ENCODE data around the gene CPNE7.

Gene CPNE7

DNA sequence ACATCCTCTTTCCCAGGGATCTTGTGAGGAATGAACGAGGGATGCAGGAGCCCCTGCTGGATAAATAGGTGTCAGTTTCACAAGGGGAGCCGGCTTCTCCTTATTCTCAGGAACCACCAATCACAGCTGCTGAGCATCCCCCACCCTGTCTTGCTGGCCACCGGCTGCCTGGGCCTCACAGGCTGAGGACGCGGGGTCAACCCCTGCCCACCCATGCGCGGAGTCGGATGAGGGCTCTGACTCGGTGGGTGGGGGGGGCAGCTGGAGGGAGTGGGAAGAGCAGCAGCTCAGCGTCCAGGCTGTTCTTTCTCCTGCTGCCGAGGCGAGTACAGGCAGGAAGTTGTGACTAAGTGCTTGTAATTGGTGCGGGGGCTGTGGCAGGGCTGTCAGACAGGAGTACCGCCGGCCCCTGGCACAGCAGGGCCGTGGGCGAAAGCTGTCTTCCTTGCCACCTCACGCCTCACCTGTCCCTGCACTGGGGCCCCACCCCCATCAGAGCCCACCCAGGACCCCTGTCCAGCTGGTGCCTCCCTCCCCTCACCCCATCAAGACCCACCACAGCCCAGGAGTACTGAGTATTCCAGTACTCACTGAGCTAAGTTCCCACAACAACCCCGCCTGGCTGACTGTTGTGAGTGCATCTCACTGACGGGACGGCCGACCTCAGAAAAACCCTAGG, 26.9 kb downstream of the CPNE7 start (continued):
- TF ChIP-seq ZFP37 (tag by site-specific recombination; IDR thresholded peaks at IDR 0.05): no peak
- TF ChIP-seq, protein P1, sequence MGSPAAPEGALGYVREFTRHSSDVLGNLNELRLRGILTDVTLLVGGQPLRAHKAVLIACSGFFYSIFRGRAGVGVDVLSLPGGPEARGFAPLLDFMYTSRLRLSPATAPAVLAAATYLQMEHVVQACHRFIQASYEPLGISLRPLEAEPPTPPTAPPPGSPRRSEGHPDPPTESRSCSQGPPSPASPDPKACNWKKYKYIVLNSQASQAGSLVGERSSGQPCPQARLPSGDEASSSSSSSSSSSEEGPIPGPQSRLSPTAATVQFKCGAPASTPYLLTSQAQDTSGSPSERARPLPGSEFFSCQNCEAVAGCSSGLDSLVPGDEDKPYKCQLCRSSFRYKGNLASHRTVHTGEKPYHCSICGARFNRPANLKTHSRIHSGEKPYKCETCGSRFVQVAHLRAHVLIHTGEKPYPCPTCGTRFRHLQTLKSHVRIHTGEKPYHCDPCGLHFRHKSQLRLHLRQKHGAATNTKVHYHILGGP (tag by site-specific recombination; IDR thresholded peaks at IDR 0.05): no peak
- no peak for TF ChIP-seq ZNF423 (tag by site-specific recombination; IDR thresholded peaks at IDR 0.05)
- TF ChIP-seq, protein P2, sequence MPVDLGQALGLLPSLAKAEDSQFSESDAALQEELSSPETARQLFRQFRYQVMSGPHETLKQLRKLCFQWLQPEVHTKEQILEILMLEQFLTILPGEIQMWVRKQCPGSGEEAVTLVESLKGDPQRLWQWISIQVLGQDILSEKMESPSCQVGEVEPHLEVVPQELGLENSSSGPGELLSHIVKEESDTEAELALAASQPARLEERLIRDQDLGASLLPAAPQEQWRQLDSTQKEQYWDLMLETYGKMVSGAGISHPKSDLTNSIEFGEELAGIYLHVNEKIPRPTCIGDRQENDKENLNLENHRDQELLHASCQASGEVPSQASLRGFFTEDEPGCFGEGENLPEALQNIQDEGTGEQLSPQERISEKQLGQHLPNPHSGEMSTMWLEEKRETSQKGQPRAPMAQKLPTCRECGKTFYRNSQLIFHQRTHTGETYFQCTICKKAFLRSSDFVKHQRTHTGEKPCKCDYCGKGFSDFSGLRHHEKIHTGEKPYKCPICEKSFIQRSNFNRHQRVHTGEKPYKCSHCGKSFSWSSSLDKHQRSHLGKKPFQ (tag by site-specific recombination; IDR thresholded peaks at IDR 0.05): no peak
- no peak for TF ChIP-seq ZNF274 (IDR thresholded peaks at IDR 0.05; ENCODE audit: low read length)
- no peak for TF ChIP-seq ZNF274 (tag by site-specific recombination; IDR thresholded peaks at IDR 0.05; ENCODE audit: borderline replicate concordance)
- TF ChIP-seq, protein P3, sequence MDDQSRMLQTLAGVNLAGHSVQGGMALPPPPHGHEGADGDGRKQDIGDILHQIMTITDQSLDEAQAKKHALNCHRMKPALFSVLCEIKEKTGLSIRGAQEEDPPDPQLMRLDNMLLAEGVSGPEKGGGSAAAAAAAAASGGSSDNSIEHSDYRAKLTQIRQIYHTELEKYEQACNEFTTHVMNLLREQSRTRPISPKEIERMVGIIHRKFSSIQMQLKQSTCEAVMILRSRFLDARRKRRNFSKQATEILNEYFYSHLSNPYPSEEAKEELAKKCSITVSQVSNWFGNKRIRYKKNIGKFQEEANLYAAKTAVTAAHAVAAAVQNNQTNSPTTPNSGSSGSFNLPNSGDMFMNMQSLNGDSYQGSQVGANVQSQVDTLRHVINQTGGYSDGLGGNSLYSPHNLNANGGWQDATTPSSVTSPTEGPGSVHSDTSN (CRISPR knock-in tag; IDR thresholded peaks at IDR 0.05): no peak
- TF ChIP-seq KLF8 (tag by site-specific recombination; IDR thresholded peaks at IDR 0.05): no peak
- TF ChIP-seq ZNF335 (tag by site-specific recombination; conservative IDR thresholded peaks at IDR 0.05): peak; percentile 14; the same call in 1 of the 2 replicates
- TF ChIP-seq OSR2 (tag by site-specific recombination; IDR thresholded peaks at IDR 0.05): 0 out of 2 replicates have a peak, but pooled peaks have one; percentile 27
- TF ChIP-seq ZNF843 (tag by site-specific recombination; IDR thresholded peaks at IDR 0.05): 0 out of 2 replicates have a peak, but pooled peaks have one; percentile 15
- TF ChIP-seq SCRT1 (tag by site-specific recombination; IDR thresholded peaks at IDR 0.05; ENCODE audit: borderline replicate concordance): no peak
- TF ChIP-seq, protein P4, sequence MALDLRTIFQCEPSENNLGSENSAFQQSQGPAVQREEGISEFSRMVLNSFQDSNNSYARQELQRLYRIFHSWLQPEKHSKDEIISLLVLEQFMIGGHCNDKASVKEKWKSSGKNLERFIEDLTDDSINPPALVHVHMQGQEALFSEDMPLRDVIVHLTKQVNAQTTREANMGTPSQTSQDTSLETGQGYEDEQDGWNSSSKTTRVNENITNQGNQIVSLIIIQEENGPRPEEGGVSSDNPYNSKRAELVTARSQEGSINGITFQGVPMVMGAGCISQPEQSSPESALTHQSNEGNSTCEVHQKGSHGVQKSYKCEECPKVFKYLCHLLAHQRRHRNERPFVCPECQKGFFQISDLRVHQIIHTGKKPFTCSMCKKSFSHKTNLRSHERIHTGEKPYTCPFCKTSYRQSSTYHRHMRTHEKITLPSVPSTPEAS (tag by site-specific recombination; IDR thresholded peaks at IDR 0.05): no peak

- Histone ChIP-seq H3K9me3 (ENCODE audit: control insufficient read depth, insufficient read depth, low read depth, low read length) (no peaks in the 10 kb centered on the region), H3K4me1 (ENCODE audit: control insufficient read depth, insufficient read depth, low read length) (no peaks in the 10 kb centered on the region), H3K4me3 (ENCODE audit: low read depth, low read length) (no peak overlapping the region), H3K36me3 (ENCODE audit: control insufficient read depth in 2 of 2, insufficient read depth in 1 of 2, low read length in 2 of 2) (no peaks in the 10 kb centered on the region), H3K27ac (ENCODE audit: extremely low read depth, low read depth, low read length) (no peak overlapping the region)
- ChIA-PET POLR2A (interaction anchor here (0.8 to 0.9 kb wide), 2 partner anchors 83 to 97 kb away, joined by 4 read pairs; partner anchors contain the start of gene CDK10), CTCF (interaction anchor here (0.6 to 0.9 kb wide), 2 partner anchors 65 to 436 kb away, joined by 3 to 4 read pairs; no protein-coding TSS in a partner anchor)
- TF ChIP-seq, protein P4 (tag by site-specific recombination; IDR thresholded peaks at IDR 0.05): peak; percentile 81
- TF ChIP-seq ZNF623 (tag by site-specific recombination; IDR thresholded peaks at IDR 0.05) (no peak), ZNF2 (tag by site-specific recombination; IDR thresholded peaks at IDR 0.05) (peak; percentile 27; the same call in 1 of the 2 replicates), FEZF1 (tag by site-specific recombination; IDR thresholded peaks at IDR 0.05) (no peak)
Observed at GRCh38 chr16:89602952-89603590, 27.5 kb downstream of the CPNE7 start.

Measured in HEK293 (cell line).